ENCODE measurements around the gene FBXL17.

GRCh38 chr5:108339220-108339619 lies 42.7 kb downstream of the FBXL17 start:
- TF ChIP-seq CTCF (IDR thresholded peaks at IDR 0.05): no peak
- no peak for TF ChIP-seq E2F4 (CRISPR knock-in tag; IDR thresholded peaks at IDR 0.05; ENCODE audit: borderline replicate concordance, low read depth)
- TF ChIP-seq CREM (CRISPR knock-in tag; IDR thresholded peaks at IDR 0.05): no peak
- TF ChIP-seq E2F1 (CRISPR knock-in tag; IDR thresholded peaks at IDR 0.05): no peak
- TF ChIP-seq ELF4 (CRISPR knock-in tag; IDR thresholded peaks at IDR 0.05; ENCODE audit: low read depth): no peak
- TF ChIP-seq SP1 (CRISPR knock-in tag; conservative IDR thresholded peaks at IDR 0.05): no peak

Data from WTC11 (cell line).